GM21390 (cell line): ENCODE measurements around the gene GALNTL6.
"Not testable (repeated sequence)": the region's sequence is repeated elsewhere in the genome, so short reads cannot be mapped to it uniquely, and the experiment has no call there.

ENCODE experiments used
- ATAC-seq: cut with Tn5 transposase; IDR thresholded peaks from one replicate; pipeline ENCODE4 v1.9.1; 2021; ENCODE audit not compliant: unreplicated experiment

Gene GALNTL6

GRCh38 chr4:172963498-172964294 is 1150.5 kb downstream of the GALNTL6 start:
- no peak for ATAC-seq

GRCh38 chr4:172970189-172970588 is 1157.0 kb downstream of the GALNTL6 start:
- ATAC-seq, result not testable (repeated sequence)

- ATAC-seq, result no peak
These were observed 1161.4 kb downstream of the GALNTL6 start for GRCh38 chr4:172974586-172974985.

- ATAC-seq, result no peak
These were observed 1162.5 kb downstream of the GALNTL6 start for GRCh38 chr4:172975651-172976229.

- not testable (repeated sequence) for ATAC-seq
These were observed 1164.4 kb downstream of the GALNTL6 start for GRCh38 chr4:172977491-172978041.

GRCh38 chr4:172978848-172979247 is 1165.6 kb downstream of the GALNTL6 start:
- ATAC-seq, result no peak

- no peak for ATAC-seq
These were observed 1166.1 kb downstream of the GALNTL6 start for GRCh38 chr4:172979332-172979731.

GRCh38 chr4:172980219-172980618 is 1167.0 kb downstream of the GALNTL6 start:
- ATAC-seq, result no peak

GRCh38 chr4:172982151-172982590 is 1169.0 kb downstream of the GALNTL6 start:
- ATAC-seq, result peak; percentile 25

GRCh38 chr4:172983014-172983413 is 1169.8 kb downstream of the GALNTL6 start:
- ATAC-seq, result no peak

- ATAC-seq, result no peak
These were observed 1170.4 kb downstream of the GALNTL6 start for GRCh38 chr4:172983631-172984030.

GRCh38 chr4:172985552-172985951 is 1172.3 kb downstream of the GALNTL6 start:
- ATAC-seq, result no peak

GRCh38 chr4:172986114-172986513 is 1172.9 kb downstream of the GALNTL6 start:
- peak; percentile 91 for ATAC-seq

GRCh38 chr4:172989984-172990820 is 1177.0 kb downstream of the GALNTL6 start:
- ATAC-seq, result no peak

- no peak for ATAC-seq
These were observed 1179.6 kb downstream of the GALNTL6 start for GRCh38 chr4:172992648-172993378.

- ATAC-seq, result no peak
These were observed 1182.0 kb downstream of the GALNTL6 start for GRCh38 chr4:172995161-172995560.

- ATAC-seq, result no peak
These were observed 1182.5 kb downstream of the GALNTL6 start for GRCh38 chr4:172995704-172996103.

- ATAC-seq, result no peak
These were observed 1183.5 kb downstream of the GALNTL6 start for GRCh38 chr4:172996571-172997216.

- ATAC-seq, result no peak
These were observed 1184.0 kb downstream of the GALNTL6 start for GRCh38 chr4:172997217-172997609.

- no peak for ATAC-seq
These were observed 1184.7 kb downstream of the GALNTL6 start for GRCh38 chr4:172997856-172998255.
